Ishikawa (cell line): ENCODE measurements around the gene CDRT4.

Experiments used
- CEBPB ChIP-seq: IDR thresholded peaks from 2 replicates; pipeline ENCODE4 v1.6.1; 2012
- CREB1 ChIP-seq: IDR thresholded peaks from 2 replicates; pipeline ENCODE4 v1.6.1; 2012; ENCODE audit warnings: low read depth
- EGR1 ChIP-seq: IDR thresholded peaks from 2 replicates; pipeline ENCODE4 v1.6.1; 2012
- EP300 ChIP-seq: IDR thresholded peaks from 2 replicates; pipeline ENCODE4 v1.6.1; 2012; ENCODE audit warnings: borderline replicate concordance
- FOXM1 ChIP-seq: IDR thresholded peaks from 2 replicates; pipeline ENCODE4 v1.6.1; 2012; ENCODE audit warnings: low read depth, borderline replicate concordance
- NFIC ChIP-seq: IDR thresholded peaks from 2 replicates; pipeline ENCODE4 v1.6.1; 2012
- RAD21 ChIP-seq: IDR thresholded peaks from 2 replicates; pipeline ENCODE4 v1.6.1; 2012; ENCODE audit warnings: low read depth
- TAF1 ChIP-seq: IDR thresholded peaks from 2 replicates; pipeline ENCODE4 v1.6.1; 2012; ENCODE audit warnings: low read depth, mild to moderate bottlenecking
- TCF12 ChIP-seq: IDR thresholded peaks from 2 replicates; pipeline ENCODE4 v1.6.1; 2012; ENCODE audit warnings: low read depth
- TEAD4 ChIP-seq: IDR thresholded peaks from 2 replicates; pipeline ENCODE4 v1.6.1; 2012
- YY1 ChIP-seq: IDR thresholded peaks from 2 replicates; pipeline ENCODE4 v1.6.1; 2012; ENCODE audit warnings: low read depth
- ZBTB7A ChIP-seq: IDR thresholded peaks from 2 replicates; pipeline ENCODE4 v1.6.1; 2012; ENCODE audit warnings: low read depth
- TF ChIP-seq, protein P1 (sequence below): IDR thresholded peaks from 2 replicates; pipeline ENCODE4 v1.6.1; 2012
- TF ChIP-seq, protein P2 (sequence below): IDR thresholded peaks from 2 replicates; pipeline ENCODE4 v1.6.1; 2012; ENCODE audit warnings: low read depth, mild to moderate bottlenecking
- TF ChIP-seq, protein P3 (sequence below): IDR thresholded peaks from 2 replicates; pipeline ENCODE4 v1.6.1; 2012

The CDRT4 gene

DNA sequence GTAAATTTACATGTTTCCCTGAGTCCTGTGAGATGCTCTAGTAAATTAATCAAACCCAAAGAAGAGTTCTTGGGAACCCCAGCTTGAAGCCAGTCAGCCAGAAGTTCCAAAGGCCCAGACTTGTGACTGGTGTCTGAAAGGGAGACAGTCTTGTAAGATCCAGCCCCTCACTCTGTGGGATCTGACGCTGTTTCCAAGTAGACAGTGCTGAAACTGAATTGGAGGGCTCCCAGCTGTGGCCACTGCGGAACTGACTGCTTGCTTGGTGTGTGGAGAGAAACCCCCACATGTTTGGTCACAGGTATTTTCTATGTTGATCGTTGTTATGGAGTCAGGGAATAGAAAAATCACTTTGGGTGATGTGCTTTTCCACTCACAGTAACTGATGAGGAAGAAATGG is 5.5 kb upstream of the CDRT4 start:
- no peak for TF ChIP-seq TEAD4
- TF ChIP-seq, protein P1, sequence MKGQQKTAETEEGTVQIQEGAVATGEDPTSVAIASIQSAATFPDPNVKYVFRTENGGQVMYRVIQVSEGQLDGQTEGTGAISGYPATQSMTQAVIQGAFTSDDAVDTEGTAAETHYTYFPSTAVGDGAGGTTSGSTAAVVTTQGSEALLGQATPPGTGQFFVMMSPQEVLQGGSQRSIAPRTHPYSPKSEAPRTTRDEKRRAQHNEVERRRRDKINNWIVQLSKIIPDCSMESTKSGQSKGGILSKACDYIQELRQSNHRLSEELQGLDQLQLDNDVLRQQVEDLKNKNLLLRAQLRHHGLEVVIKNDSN: no peak
- TF ChIP-seq TCF12: no peak
- TF ChIP-seq CREB1: no peak
- no peak for TF ChIP-seq TAF1
- no peak for TF ChIP-seq YY1
- no peak for TF ChIP-seq EGR1
- no peak for TF ChIP-seq CEBPB
- no peak for TF ChIP-seq FOXM1
- TF ChIP-seq ZBTB7A: no peak
- TF ChIP-seq NFIC: no peak
- no peak for TF ChIP-seq EP300

DNA sequence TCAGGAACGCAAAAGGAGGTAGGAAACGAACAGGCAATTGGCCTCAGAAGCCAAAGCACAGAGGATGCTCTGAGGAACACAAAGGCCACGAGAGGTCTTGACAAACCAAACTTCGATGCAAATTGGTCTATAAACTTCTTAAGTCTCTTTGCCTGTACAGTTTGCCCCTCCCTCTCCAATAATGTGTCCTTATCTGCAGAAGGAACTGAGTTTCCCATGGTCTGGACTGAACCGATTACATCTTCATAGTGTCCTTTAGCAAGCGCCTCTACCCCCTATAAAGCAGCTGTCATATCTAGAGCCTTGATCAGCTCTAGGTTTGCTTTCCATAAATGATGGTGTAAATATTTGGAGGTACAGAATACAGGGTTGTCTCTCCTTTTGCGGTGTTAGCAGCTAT is 3.1 kb upstream of the CDRT4 start:
- no peak for TF ChIP-seq TEAD4
- TF ChIP-seq NFIC: no peak
- TF ChIP-seq EP300: no peak
- no peak for TF ChIP-seq CREB1
- no peak for TF ChIP-seq YY1
- TF ChIP-seq TCF12: no peak
- TF ChIP-seq ZBTB7A: no peak
- TF ChIP-seq, protein P2, sequence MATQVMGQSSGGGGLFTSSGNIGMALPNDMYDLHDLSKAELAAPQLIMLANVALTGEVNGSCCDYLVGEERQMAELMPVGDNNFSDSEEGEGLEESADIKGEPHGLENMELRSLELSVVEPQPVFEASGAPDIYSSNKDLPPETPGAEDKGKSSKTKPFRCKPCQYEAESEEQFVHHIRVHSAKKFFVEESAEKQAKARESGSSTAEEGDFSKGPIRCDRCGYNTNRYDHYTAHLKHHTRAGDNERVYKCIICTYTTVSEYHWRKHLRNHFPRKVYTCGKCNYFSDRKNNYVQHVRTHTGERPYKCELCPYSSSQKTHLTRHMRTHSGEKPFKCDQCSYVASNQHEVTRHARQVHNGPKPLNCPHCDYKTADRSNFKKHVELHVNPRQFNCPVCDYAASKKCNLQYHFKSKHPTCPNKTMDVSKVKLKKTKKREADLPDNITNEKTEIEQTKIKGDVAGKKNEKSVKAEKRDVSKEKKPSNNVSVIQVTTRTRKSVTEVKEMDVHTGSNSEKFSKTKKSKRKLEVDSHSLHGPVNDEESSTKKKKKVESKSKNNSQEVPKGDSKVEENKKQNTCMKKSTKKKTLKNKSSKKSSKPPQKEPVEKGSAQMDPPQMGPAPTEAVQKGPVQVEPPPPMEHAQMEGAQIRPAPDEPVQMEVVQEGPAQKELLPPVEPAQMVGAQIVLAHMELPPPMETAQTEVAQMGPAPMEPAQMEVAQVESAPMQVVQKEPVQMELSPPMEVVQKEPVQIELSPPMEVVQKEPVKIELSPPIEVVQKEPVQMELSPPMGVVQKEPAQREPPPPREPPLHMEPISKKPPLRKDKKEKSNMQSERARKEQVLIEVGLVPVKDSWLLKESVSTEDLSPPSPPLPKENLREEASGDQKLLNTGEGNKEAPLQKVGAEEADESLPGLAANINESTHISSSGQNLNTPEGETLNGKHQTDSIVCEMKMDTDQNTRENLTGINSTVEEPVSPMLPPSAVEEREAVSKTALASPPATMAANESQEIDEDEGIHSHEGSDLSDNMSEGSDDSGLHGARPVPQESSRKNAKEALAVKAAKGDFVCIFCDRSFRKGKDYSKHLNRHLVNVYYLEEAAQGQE: no peak
- TF ChIP-seq FOXM1: no peak
- TF ChIP-seq, protein P3, sequence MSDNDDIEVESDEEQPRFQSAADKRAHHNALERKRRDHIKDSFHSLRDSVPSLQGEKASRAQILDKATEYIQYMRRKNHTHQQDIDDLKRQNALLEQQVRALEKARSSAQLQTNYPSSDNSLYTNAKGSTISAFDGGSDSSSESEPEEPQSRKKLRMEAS: no peak
- TF ChIP-seq EGR1: no peak

DNA sequence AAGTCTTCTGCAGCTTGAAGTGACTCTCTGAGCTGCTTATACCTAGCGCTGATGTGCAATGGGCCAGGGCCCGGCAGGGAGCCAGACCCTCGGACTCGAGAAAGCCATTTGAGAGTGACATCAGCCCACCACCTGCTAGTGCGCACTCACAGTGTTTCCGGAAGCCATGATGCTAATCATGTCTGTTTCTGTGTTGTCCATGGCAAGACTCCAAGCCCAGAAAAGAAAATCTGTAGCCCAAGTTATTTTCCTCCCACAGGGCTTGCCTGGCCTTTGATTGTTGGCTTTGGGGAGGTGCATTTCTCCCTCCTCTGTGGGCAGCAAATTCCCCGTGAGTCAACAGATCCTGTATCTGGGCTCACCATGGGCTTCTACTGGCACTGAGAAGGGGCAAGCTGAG is 1.8 kb upstream of the CDRT4 start:
- TF ChIP-seq, protein P1: no peak
- no peak for TF ChIP-seq TEAD4
- no peak for TF ChIP-seq RAD21
- no peak for TF ChIP-seq FOXM1
- TF ChIP-seq EP300: no peak
- no peak for TF ChIP-seq NFIC
- TF ChIP-seq TCF12: no peak
- no peak for TF ChIP-seq EGR1
- TF ChIP-seq YY1: no peak
- TF ChIP-seq, protein P3: no peak
- TF ChIP-seq ZBTB7A: no peak
- no peak for TF ChIP-seq TAF1
- TF ChIP-seq CEBPB: no peak
- no peak for TF ChIP-seq CREB1
- TF ChIP-seq, protein P2: no peak

DNA sequence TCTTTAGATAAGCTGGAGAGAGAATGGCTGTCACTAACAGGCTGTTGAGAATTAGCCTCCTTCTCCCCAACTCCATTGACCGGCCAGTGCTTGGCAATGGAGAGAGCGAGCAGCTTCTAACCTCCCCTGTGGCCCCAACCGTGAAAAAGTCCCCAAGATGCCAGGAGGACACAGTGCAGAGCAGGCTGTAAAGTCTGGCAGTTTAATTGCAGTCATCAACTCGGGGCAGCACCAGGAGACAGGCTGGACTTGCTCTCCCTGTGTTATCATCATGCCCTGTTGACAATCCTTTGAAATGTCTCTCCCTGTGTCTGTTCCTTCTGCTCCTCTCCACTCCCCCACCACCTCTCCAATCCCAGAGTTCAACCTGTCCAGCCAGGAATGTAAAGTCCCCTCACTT is 705 bp upstream of the CDRT4 start:
- TF ChIP-seq EP300 (no peak), NFIC (no peak), RAD21 (no peak), ZBTB7A (no peak), FOXM1 (no peak), TCF12 (no peak), CREB1 (no peak), CEBPB (no peak), YY1 (no peak), TAF1 (no peak)
- TF ChIP-seq, protein P3: no peak

DNA sequence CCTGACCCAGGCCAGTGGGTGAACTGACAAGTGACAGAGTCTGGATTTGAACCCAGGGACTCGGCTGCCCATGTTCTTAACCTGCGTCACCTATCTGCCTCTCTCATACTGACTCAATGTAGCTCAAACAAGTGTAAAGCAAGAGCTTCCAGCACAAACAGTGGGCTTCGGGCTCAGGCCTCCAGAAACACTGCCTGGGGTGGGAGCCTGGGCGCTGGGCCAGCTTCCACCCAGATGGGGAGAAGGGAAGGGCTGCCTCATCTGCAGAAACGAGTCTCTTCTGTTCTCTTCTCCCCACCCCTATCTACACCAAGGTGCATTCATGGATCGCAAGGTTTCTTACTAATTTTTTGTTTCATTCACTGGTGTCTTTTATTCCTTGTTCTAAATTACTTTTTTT is 1.3 kb downstream of the CDRT4 start:
- no peak for TF ChIP-seq YY1
- no peak for TF ChIP-seq EP300
- TF ChIP-seq, protein P2: no peak
- no peak for TF ChIP-seq NFIC
- TF ChIP-seq ZBTB7A: no peak
- no peak for TF ChIP-seq CEBPB
- TF ChIP-seq, protein P3: no peak
- TF ChIP-seq, protein P1: no peak
- no peak for TF ChIP-seq TEAD4
- TF ChIP-seq TCF12: no peak
- no peak for TF ChIP-seq RAD21
- TF ChIP-seq TAF1: no peak
- TF ChIP-seq CREB1: no peak
- no peak for TF ChIP-seq FOXM1
- TF ChIP-seq EGR1: no peak
